H7 (cell line): ENCODE results near the gene HPD. TPM values are rescaled to one million over a fixed set of nuclear protein-coding genes. Genes with fewer than 3 reads are reported as not detected.

Source experiments
- total RNA-seq: library from RNA; depleted of rRNA; stranded (reverse); fragments of >200 nt; shearing (Covaris generic); gene quantifications from 2 replicates; pipeline ENCODE4 v1.2.3, GENCODE V29; 2014; rRNA removed

Gene HPD
- total RNA-seq, 1 experiment from 2014 or later = 0.80 TPM

Other genes with a start within 250 kb of the HPD start
- gene ORAI1, start 232.3 kb downstream of the HPD start, total RNA-seq = 24.7 and 29.1 TPM in 2 replicates
- 0.31 and 1.5 TPM in 2 replicates for gene MORN3, start 189.2 kb downstream of the HPD start, total RNA-seq
- gene TMEM120B, start 146.1 kb downstream of the HPD start, total RNA-seq = 23.8 and 33.6 TPM in 2 replicates
- gene RHOF, start 65.2 kb downstream of the HPD start, total RNA-seq = 23.8 and 25.5 TPM in 2 replicates
- 3.5 and 4.6 TPM in 2 replicates for gene SETD1B, start 54.9 kb downstream of the HPD start, total RNA-seq
- gene PSMD9, start 29.9 kb upstream of the HPD start, total RNA-seq = 39.2 and 61.2 TPM in 2 replicates
- 0.15 and 0.24 TPM in 2 replicates for gene CFAP251, start 59.7 kb upstream of the HPD start, total RNA-seq
- 10.6 and 11.2 TPM in 2 replicates for gene BCL7A, start 163.0 kb upstream of the HPD start, total RNA-seq
- 29.7 and 49.8 TPM in 2 replicates for gene MLXIP, start 219.9 kb upstream of the HPD start, total RNA-seq